GM18909 (cell line): ENCODE measurements around the gene MACROD1.
A peak's percentile ranks its signal among the peaks of the same experiment; 100 is the strongest.
"Not testable (repeated sequence)": the region's sequence is repeated elsewhere in the genome, so short reads cannot be mapped to it uniquely, and the experiment has no call there.

Source experiments
- ATAC-seq: cut with Tn5 transposase; IDR thresholded peaks from one replicate; pipeline ENCODE4 v1.9.1; 2021; ENCODE audit warnings: mild to moderate bottlenecking; ENCODE audit not compliant: unreplicated experiment, poor library complexity

The MACROD1 gene

GRCh38 chr11:64185693-64186491, 20.0 kb upstream of the MACROD1 start, which contains the start of gene STIP1:
STIP1 (plus strand) TSS chr11:64186171; CDS start chr11:64186262, 91 bp downstream.
- ATAC-seq: peak; percentile 90

DNA sequence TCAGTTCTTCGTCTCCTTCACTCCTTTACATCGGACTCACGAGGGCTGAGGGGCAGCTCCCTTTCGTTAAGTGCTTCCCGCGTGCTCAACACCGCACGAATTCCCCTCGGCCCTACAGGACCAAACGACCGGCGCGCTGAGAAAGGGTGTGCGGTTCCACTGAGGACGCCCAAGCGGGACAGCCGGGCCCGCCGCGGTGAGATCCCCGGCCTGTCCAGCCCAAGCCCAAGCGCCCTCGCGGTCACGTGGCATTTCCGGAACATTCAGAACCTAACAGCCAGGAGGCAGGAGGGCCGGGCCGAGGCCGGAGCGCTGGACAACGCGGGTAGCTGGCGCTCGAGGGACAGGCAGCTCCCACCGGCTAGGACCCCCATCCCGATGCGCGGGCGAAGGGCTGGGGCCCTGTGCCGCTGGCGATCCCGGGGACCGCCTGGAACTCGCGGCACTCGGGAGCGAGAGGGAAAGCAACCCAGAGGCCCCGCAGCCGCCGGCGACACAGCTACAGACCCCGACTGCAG, 19.3 kb upstream of the MACROD1 start:
- ATAC-seq: peak; percentile 22

DNA sequence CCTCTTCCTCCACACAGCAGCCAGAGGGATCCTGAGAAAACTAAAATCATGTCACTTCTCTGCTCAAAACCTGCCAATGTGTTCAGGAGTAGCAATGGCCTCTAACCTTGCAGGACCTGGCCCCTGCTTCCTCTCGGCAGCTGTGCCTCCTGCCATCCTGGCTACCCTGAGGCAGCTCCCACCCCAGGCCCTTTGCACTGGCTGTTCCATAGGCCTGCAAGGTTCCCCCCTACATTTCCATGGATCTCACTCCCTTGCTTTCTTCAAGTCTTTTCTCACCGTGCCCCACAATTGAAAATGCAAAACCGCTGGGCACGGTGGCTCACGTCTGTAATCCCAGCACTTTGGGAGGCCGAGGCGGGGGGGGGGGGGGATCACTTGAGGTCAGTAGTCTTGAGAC, 18.0 kb upstream of the MACROD1 start:
- no peak for ATAC-seq

- ATAC-seq: no peak
These were observed 15.8 kb upstream of the MACROD1 start for GRCh38 chr11:64181506-64182411.

- no peak for ATAC-seq
These were observed 15.0 kb upstream of the MACROD1 start for GRCh38 chr11:64180891-64181290.

DNA sequence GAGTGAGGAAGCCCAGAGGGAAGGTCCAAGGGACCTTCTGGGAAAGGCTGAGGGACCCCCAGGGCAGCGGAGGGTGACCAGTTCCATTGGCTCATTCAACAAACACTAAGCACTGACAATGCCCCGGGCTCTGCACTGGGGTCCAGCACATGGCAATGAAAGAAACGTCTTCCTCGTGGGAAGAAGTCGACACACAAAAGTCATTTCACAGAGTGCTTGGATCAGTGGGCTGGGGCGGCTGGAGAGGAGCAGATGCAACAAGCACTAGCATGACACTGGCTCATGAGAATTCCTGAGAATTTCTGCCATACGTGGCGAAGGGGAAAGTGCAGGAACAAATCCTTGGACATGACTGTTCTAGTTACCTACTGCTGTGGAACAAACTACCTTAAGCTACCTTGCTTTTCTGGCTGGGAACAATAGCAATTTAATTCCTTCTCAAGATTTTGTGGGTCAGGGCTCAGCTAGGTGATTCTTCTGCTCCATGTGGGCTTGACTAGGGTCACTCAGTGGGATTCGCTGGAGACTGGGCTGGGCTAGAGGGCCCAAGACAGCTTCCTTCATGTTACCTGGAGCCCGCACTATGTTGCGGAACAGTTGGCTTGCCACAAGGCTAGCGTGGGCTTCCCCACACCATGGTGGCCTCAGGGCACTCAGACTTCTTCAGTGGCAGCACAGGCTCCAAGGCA, 13.2 kb upstream of the MACROD1 start:
- no peak for ATAC-seq

DNA sequence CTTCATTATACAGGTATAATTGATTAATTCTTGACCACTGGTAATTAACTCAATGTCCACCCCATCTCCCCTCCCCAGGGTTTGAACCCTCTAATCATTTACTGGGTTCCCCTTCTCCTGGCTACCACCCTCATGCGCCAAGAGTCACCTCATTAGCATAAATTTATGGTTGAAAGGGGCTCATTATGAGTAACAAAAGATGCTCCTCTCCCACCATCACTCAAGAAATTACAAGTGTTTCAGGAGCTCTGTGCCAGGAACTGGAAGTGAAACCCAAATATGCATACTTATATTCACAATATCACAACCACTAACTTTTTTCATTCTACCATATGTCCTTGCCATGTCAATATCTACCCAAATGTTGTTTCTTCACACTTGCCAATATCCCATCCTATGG, 12.3 kb upstream of the MACROD1 start:
- no peak for ATAC-seq

DNA sequence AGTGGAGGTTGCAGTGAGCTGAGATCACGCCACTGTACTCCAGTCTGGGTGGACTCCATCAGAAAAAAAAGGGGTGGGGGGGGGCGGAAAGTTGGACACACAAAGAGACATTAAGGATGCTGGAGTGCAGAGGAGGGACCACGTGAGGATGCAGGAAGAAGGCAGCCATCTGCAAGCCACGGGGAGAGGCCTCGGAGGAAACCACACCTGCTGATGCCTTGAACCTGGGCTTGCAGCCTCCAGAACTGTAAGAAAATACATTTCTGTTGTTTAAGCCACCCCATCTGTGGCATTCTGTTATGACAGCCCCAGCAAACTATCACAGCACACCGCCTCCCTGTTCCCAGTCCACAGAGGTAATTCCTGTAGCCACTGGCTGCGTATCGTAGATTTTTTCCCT, 10.8 kb upstream of the MACROD1 start:
- ATAC-seq: no peak

DNA sequence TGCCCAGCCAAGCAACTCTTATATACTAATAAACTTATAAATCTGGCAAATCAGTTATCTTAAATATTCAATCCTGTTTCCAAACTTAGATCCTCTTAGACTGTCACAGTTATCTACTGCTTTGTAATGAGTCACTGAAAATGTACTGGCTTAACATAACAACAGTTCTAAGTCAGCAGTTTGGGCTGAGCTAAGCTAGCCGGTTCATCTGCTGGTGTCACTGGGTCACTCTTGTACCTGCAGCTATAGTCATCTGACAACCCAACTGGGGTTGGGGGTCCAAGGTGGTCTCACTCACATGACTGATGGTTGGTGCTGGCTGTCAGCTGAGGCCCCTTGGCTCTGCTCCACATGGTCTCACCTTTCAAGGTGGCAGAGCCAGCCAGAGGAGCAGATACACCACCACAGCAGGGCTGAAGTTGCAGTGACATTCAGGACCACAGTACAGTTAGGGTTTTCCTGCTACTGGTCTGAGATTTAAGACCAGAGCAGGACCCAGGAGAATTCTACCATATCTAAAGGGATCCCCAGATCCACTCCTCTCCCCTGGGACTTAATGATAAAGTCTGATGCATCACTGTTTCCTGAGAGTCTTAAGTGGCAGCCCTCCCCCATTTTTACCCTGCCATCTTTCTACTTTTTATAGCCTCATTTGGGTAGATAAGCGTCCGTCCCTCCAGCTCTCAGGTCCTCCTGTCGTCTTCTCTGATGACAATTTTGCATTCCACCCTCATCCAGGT, 7.9 kb upstream of the MACROD1 start:
- no peak for ATAC-seq

DNA sequence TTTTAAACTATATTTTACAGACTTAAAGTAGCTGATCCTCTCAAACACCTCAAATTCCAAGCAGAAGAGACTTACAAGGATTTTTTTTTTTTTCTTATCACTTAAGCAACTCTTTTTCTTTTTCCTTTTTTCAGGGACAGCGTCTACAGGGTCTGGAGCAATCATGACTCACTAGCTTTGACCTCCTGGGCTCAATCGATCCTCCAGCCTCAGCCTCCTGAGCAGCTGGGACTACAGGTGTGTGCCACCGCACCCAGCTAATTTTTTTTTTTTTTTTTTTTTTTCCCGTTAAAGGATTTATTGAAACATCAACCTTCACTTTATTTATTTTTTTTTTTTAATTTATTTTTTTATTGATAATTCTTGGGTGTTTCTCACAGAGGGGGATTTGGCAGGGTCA, 4.5 kb upstream of the MACROD1 start:
- no peak for ATAC-seq

- peak; percentile 9 for ATAC-seq
These were observed 452 bp downstream of the MACROD1 start for GRCh38 chr11:64165481-64165841.

- no peak for ATAC-seq
These were observed 1.3 kb downstream of the MACROD1 start for GRCh38 chr11:64164392-64165312.

DNA sequence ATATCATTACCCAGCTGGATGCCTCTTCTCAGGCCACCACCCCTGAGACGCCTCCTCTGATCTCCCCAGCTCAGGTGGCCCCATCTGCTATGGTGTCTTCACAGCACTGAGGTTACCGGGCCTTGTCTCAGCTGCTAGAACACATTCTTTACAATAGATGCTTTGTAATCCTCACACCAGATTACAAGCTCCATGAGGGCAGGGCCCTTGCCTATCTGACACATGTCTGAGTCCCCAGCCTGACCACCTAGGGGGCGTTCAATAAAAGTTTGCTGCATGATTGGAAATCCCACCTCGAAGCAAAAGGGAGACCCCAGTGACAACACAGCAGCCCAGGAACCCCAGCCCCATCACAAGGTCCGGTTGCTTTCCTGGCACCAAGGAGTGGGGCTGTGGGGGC, 2.0 kb downstream of the MACROD1 start:
- no peak for ATAC-seq

DNA sequence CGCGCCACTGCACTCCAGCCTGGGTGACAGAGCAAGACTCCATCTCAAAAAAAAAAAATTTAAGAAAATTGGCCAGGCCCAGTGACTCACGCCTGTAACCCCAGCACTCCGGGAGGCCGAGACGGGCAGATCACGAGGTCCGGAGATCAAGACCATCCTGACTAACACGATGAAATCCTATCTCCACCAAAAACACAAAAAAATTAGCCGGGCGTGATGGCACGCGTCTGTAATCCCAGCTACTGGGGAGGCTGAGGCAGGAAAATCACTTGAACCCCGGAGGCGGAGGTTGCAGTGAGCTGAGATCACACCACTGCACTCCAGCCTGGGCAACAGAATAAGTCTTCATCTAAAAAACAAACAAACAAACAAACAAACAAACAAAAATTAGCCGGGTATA, 3.1 kb downstream of the MACROD1 start:
- not testable (repeated sequence) for ATAC-seq

- ATAC-seq: no peak
These were observed 4.9 kb downstream of the MACROD1 start for GRCh38 chr11:64161037-64161436.

DNA sequence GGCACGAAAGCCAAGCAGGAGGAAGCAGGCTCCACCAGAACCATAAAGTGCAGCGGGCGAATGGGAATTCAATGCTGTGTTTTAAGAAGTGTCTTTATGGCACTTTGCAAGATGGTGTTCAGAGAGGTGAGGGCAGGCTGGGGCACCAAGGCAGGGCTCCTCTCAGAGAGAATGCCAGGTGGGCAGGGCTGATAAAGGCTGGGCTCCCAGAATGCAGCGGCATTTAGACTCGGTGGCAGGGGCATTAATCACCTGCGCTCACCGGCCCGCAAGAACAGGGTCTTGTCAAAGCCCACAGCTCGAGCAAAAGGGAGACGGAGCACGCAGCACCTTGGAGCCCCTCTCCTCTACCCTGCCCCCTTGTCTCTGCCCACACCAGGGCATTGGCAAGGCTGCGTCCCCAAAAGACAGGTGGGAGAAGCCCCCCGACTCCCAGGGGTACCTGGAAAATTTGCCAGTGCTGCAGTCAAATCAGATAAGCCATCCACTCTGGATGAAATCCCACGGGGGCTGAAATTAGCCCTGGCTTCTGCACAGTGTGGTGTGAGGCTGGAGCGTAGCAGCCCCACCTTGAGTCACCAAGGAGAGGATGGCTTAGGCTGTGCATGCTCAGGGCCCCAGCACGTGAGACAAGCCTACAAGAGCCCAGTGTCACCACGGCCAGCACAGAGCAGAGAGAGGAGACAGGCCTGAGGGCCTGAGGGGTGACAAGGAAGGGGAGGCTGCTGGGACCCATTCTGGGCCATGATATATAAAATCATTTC, 8.1 kb downstream of the MACROD1 start:
- ATAC-seq: no peak

DNA sequence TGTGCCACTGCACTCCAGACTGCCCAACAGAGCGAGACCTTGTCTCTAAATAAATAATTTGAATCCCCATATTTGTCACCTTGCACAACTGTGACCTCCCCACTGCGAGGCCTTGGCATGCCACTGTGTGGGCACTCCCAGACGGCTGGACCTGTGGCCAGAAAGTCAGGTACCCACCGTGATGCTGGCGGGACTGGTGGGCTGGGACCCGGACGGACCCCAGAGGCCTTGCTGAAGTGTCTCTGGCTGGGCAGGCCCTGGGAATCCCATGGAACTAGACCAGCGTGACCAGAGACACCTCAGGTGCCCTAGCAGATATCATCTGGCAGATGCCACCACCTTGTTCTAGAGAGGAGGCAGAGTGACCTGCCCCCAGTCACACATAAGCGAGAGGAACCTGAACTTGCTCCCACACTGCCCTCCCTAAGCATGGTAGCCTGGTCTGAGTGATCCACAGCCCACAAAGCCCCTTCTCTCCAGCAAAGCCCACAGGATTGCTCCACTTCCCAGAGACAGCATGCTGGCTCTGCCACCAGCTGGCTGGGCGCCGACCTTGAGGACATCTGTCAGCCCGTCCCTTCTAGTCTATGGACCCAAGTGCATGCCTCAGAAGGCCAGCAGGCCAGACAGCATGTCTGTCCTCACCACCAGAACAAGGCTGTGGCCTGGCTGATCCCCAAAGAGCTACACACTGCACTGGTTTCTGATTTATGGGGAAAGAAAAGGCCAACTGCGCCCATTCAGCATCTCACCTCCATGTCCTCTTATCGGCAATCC, 9.5 kb downstream of the MACROD1 start:
- no peak for ATAC-seq
